Measurements from ENCODE around the gene ANAPC7.
"Not testable (repeated sequence)": the region's sequence is repeated elsewhere in the genome, so short reads cannot be mapped to it uniquely, and the experiment has no call there.

The ANAPC7 gene, protein sequence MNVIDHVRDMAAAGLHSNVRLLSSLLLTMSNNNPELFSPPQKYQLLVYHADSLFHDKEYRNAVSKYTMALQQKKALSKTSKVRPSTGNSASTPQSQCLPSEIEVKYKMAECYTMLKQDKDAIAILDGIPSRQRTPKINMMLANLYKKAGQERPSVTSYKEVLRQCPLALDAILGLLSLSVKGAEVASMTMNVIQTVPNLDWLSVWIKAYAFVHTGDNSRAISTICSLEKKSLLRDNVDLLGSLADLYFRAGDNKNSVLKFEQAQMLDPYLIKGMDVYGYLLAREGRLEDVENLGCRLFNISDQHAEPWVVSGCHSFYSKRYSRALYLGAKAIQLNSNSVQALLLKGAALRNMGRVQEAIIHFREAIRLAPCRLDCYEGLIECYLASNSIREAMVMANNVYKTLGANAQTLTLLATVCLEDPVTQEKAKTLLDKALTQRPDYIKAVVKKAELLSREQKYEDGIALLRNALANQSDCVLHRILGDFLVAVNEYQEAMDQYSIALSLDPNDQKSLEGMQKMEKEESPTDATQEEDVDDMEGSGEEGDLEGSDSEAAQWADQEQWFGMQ

DNA sequence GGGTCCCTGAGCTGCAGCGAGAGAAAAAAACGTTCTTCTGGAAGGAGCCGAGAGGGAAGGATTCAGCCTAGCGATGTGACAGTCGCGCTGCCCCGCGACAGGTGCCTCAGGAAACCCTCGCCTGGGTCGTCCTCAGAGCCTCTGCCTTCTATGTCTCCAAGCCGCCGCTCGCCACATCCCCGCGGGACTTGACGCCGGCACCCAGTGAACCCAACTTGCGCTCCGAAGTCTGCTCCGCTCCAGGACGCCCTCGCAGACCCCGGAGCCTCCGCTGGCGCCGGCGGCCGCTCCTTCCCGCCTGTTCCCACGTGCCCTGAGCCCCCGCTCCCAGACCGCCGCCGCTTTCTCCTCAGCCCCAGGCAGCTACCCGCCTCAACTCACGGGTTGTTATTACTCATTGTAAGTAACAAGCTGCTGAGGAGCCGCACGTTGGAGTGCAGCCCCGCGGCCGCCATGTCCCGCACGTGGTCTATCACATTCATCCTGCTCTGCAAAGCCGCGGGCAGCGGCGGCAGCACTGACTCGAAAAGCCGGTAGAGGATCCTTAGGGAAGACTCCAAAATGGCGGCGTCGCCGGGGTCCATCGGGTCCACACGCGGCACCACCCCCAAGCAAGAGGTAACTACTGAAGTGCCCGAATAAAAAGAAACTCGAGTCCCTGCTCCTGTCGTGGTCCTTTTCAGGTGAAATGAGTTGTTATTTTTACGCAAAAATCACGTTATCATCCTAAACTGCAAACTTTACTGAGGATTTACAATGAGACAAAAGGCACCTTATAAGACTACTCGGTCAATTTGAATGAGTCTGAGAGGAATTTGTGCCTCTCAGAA, at the start of gene ANAPC7:
Gene ANAPC7 (minus strand): TSS at position 563 of the 830 bp plus-strand sequence. CDS start 81 bp downstream, at position 482.
- FAIRE-seq = no peak
- DNase-seq (ENCODE audit: low spot score) = peak; percentile 86

- no peak for FAIRE-seq
- no peak for DNase-seq (ENCODE audit: low spot score)
These were observed 47.8 kb upstream of the ANAPC7 start for GRCh38 chr12:110451263-110451662.

DNA sequence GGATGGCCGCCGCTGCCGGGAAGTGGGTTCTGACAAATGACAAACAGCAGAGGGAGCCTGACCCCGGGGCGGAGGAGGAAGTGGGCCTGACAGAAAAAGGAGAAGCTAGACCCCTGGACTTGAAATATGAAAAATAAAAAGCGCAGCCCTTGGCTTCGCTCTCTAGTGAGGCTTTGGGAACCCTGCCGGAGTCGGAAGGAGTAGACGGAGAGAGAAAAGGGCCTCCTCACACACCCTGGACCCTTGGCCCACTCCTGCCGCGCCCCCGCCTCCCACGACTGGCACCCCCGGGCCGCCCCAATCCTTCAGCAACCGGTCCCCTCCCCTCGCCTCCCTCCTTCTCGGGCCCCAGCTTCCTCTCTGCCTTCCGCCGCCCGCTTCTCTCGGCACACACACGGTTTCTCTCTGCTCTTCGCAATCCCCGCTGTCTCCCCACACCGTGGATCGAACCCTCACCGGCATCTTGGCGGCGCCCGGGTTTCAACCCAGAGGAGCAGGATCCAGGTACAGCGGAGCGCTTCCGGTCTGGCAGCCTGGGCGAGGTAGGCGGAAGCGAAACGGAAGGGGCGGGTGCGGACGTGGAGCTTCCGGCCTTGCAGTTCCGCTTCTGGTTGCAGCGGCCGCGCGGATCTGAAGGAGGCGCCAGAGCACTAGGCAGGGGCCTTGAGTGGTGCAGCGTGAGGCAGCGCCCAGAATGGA, 46.4 kb upstream of the ANAPC7 start, which contains the start of gene ARPC3:
Gene ARPC3 (minus strand): TSS at position 539 of the 699 bp plus-strand sequence. CDS start 77 bp downstream, at position 462.
- no peak for FAIRE-seq
- peak; percentile 89 for DNase-seq (ENCODE audit: low spot score)

DNA sequence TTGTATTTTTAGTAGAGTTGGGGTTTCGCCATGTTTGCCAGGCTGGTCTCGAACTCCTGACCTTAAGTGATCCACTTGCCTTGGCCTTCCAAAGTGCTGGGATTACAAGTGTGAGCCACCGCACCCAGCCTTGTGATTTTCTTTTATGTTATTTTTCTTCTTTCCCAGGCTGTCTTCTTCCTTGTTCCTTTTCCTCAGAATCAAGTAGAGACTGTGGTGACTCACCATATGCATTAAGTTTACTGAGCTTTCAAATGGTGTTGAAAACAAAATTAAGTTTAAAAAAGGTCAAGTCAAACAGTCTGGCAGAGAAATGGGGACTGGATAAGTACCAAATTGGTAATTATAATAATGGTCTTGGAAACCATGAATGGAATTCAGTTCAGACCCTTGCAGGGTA, 40.9 kb upstream of the ANAPC7 start:
- no peak for DNase-seq (ENCODE audit: low spot score)
- no peak for FAIRE-seq

GRCh38 chr12:110436231-110436630, 32.7 kb upstream of the ANAPC7 start:
- DNase-seq (ENCODE audit: low spot score) = no peak
- no peak for FAIRE-seq

- DNase-seq (ENCODE audit: low spot score) (no peak), FAIRE-seq (no peak)
These were observed 28.6 kb upstream of the ANAPC7 start for GRCh38 chr12:110431957-110432587.

- FAIRE-seq; DNase-seq (ENCODE audit: low spot score): not testable (repeated sequence)
These were observed 26.2 kb upstream of the ANAPC7 start for GRCh38 chr12:110429676-110430075.

DNA sequence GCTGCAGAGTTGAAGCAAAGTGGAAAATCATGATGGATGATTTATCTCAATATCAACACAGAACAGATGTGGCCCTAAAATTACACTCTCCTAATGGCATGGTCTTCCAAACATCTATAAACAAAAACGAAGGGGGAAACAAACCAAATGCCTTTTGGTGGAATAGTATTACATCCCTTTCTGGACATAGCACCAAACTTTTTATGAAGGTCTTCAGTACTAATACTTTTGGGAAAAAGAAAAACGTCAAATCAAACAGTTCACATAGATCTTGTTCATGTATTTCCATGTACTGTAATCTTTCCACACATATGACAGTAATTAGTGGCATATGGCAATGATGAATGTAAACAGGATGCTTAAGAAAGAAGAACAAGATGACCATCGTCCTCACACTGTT, 22.9 kb upstream of the ANAPC7 start:
- FAIRE-seq (no peak), DNase-seq (ENCODE audit: low spot score) (no peak)

GRCh38 chr12:110424237-110424636, 20.7 kb upstream of the ANAPC7 start:
- FAIRE-seq = no peak
- DNase-seq (ENCODE audit: low spot score) = no peak

DNA sequence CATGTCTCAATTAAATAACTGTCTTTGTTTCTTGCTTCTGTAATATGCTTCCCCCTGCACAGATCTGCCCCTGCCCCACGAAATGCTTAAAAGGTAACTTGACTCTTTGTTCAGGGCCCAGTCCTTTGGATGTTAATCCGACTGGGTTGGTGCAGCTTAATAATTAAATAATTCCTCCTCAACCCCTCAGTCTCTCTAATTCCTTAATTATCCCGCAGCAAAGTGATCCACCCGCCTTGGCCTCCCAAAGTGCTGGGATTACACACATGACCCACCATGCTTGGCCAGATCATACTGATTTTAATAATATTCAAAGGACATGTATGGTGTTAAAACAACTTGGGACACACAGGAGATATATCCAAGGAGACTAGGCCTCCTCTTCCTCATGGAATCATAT, 18.2 kb upstream of the ANAPC7 start:
- DNase-seq (ENCODE audit: low spot score) (no peak), FAIRE-seq (no peak)

DNA sequence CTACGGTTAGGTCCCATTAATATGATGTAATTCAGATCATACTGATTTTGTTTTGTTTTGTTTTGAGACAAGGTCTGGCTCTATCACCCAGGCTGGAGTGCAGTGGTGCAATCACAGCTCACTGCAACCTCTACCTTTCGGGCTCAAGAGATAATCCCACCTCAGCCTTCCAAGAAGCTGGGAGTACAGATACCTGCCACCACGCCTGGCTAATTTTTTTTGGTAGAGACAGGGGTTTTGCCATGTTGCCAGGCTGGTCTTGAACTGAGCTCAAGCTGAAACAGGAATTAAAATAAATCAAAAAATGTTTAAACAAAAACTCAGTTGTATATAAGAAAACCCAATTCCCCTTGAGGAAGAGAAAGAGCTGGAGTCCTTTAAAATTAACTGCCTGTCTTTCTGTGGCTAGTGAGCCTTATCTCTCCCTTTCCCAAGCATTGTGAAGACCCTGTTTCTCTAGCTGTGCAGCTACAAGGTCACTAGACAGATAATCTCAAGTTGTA, 17.7 kb upstream of the ANAPC7 start:
- DNase-seq (ENCODE audit: low spot score) = no peak
- FAIRE-seq = no peak

GRCh38 chr12:110420644-110421043, 17.1 kb upstream of the ANAPC7 start:
- not testable (repeated sequence) for DNase-seq (ENCODE audit: low spot score); FAIRE-seq

DNA sequence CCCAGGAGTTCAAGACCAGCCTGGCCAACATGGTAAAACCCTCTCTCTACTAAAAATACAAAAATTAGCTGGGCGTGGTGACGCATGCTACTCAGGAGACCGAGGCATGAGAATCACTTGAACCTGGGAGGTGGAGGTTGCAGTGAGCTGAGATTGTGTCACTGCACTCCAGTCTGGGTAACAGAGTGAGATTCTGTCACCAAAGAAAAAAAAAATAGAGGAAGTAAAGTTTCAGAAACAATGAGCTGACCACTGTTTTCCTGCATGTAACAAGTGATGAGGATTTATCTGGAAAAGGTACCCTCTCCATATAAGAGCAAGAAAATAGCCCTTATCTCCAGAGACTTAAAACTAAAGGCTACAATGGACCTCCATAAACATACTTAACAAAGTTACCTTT, 13.6 kb upstream of the ANAPC7 start:
- not testable (repeated sequence) for FAIRE-seq; DNase-seq (ENCODE audit: low spot score)

GRCh38 chr12:110410086-110410485, 6.6 kb upstream of the ANAPC7 start:
- not testable (repeated sequence) for DNase-seq (ENCODE audit: low spot score); FAIRE-seq

DNA sequence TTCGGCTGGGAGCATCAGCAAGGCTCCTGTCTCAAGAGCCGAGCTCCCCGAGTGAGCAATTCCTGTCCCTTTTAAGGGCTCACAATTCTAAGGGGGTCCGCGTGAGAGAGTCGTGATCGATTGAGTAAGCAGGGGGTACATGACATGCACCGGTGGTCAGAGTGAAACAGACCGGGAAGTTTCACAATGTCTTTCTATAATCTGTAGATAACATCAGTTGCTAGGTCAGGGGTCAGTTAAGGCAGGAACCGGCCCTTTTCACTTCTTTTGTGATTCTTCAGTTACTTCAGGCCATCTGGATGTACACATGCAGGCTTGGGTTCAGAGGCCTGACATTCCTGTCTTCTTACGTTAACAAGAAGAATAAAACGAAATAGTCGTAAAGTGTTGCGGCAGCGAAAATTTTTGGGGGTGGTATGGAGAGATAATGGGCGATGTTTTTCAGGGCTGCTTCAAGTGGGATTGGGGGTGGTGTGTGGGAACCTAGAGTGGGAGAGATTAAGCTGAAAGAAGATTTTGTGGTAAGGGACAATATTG, 1.7 kb upstream of the ANAPC7 start:
- not testable (repeated sequence) for DNase-seq (ENCODE audit: low spot score); FAIRE-seq

- DNase-seq (ENCODE audit: low spot score) = peak; percentile 80
- no peak for FAIRE-seq
These were observed 621 bp upstream of the ANAPC7 start for GRCh38 chr12:110403976-110404682.

- FAIRE-seq (no peak), DNase-seq (ENCODE audit: low spot score) (no peak)
These were observed 20.8 kb downstream of the ANAPC7 start for GRCh38 chr12:110382683-110383082.

GRCh38 chr12:110379631-110380030, 23.9 kb downstream of the ANAPC7 start:
- no peak for DNase-seq (ENCODE audit: low spot score)
- no peak for FAIRE-seq

DNA sequence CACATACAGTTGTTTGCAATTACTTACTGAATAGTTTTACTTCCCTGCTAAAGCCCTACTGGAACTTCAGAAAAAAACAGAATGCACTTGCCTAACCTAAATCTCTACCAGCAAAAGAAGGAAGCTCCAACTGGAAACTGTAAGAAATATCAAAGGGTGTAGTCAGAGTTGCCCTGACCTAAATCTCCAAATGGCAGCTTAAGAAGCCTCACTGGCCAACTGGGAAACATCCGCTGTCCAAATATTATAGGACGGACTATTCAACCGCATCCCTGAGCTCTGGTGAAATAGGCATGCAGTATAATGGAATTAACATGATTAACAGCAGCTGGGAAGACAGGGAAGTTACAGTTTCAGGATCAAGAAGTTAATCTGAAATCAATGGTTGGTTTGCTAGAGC, 24.3 kb downstream of the ANAPC7 start:
- FAIRE-seq (no peak), DNase-seq (ENCODE audit: low spot score) (no peak)
